HTR-8/SVneo (cell line): ENCODE data around the gene GALE.
"Not testable (repeated sequence)": the region's sequence is repeated elsewhere in the genome, so short reads cannot be mapped to it uniquely, and the experiment has no call there.

Experiments used
- DNase-seq: peaks from one replicate; pipeline ENCODE4 v3.0.0; 2011; ENCODE audit warnings: low spot score, mixed read lengths; ENCODE audit not compliant: insufficient read length
- FAIRE-seq: peaks from 2 replicates; lab custom pipeline; 2011; peaks lifted over from hg19 to GRCh38; lab: Jason Lieb, UNC

GALE gene

DNA sequence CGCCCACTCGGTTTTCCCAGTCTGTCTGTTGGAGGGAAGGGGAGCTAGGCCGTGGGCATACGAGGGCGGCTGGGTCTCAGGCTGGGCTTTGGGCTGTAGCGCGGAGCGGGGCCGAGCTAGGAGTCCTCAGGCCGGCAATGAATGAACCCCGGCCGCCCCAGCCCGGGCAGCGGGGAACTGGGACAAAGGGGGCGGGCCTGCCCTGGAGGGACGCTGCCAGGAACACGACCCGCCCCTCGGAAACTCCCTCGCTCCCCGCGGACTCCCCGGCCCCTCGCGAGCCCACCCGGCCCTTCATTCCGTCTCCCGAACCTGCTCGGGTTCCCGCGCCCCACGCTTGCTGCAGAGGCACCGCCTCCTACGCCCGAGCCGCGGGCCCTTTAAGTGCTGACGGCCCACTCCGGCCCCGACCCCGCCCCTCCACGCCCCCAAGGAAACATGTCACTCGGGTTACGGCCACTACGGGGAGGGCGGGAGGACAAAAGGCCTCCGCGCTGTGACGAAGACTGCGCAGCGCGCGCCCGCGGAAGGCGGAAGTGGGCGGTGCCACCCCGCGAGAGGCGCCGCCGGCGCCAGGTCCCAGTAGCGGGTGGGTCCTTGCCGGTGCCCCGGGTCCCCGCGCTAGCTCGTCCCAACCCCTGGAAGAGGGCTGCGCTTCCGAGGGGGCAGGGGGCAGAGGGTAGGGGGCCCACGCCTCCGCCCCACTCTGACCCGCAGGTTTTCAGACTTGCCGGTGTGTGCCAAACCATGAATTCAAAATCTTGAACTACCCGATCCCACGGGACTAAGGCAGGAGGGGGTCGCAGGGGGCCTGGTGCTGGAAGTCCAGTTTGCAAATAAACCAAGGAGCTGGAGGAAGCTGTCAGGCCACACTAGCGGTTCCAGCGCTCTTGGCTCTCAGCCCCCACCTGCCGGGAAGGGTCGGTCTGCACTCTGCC, at the start of gene GALE:
Gene GALE, minus strand, starts transcription at position 355 of the 938 bp plus-strand sequence. CDS start 1,747 bp downstream, outside the sequence.
- DNase-seq (peak; percentile 89), FAIRE-seq (peak; percentile 87)

DNA sequence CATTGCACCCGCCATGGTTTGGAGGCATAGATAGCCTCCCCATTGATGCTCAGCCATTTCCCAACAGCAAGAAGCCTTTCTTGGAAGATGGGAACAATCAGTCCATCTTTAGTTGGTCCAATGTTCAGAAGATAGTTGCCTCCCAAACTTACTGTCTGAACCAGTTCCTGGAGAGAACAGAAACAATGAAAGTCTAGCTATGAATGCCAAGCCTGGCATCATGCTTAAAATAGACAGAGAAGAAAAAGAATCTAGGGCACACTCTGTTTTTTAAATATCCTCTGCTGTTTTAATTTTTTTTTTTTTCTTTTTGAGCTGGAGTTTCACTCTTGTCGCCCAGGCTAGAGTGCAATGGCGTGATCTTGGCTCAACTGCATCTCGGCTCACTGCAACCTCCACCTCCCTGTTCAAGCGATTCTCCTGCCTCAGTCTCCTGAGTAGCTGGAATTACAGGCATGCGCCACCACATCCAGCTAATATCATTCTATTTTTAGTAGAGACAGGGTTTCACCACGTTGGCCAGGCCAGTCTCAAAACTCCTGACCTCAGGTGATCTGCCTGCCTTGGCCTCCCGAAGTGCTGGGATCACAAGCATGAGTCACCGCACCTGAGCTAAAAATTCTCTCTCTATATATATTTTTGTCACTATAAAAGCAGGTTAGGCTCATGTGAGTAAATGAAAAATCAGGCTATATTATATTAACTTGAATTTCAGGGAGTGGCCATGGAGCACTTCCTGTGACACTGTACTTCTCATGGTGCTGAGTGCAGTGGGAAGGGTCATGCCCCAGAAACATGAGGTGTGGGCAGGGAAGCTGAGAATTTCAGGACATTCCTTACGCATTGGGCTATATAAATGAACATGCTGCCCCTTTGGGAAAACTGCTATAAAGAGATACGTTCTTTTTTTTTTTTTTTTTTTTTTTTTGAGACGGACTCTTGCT, 48.4 kb upstream of the GALE start:
- DNase-seq (no peak), FAIRE-seq (no peak)

DNA sequence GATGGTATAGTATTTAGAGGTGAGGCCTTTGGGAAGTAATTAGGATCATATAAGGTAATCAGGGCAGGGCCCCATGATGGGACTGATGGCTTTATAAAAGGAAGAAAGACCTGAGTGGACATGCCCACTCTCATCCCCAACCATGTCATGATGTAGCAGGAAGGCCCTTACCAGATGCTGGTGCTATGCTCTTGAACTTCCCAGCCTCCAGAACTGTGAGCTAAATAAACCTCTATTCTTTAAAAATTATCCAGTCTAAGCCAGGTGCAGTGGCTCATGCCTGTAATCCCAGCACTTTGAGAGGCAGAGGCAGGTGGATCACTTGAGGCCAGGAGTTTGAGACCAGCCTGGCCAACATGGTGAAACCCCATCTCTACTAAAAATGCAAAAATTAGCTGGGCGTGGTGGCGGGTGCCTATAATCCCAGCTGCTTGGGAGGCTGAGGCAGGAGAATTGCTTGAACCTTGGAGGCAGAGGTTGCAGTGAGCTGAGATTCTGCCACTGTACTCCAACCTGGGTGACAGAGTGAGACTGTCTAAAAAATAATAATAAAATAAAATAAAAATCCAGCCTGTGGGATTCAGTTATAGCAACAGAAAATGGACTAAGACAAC, 47.0 kb upstream of the GALE start:
- DNase-seq, FAIRE-seq: not testable (repeated sequence)

DNA sequence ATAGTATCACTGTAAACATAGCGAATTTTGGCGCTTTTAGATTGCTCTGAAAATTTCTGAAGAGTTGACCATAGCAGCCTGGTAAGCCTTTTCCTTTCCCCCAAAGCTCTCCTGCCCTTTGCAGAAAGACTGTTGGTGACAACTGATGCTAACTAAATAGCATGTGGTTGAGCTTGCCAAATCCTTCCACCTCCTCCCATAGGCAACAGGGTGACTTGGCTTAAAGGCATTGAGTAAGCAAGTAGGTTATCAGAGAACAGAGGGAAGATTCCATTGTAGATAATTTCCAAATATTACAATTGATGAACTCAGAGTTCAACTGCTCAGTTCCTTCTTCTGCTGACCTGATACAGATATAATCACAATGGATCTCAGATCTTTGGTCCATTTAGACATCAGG, 44.6 kb upstream of the GALE start:
- DNase-seq (no peak), FAIRE-seq (no peak)

DNA sequence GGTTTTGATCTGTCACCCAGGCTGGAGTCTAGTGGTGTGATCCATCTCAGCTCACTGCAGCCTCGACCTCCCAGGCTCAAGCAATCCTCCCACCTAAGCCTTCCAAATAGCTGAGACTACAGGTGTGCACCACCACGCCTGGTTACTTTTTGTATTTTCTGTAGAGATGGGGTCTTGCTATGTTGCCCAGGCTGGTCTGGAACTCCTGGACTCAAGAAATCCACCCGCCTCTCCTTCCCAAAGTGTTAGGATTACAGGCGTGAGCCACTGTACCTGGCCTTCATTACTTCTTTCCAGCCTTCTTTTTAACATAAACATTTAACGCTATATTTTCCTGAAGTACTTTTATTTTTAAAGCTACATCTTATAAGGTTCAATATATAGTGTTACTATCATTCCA, 43.1 kb upstream of the GALE start:
- FAIRE-seq (no peak), DNase-seq (no peak)

DNA sequence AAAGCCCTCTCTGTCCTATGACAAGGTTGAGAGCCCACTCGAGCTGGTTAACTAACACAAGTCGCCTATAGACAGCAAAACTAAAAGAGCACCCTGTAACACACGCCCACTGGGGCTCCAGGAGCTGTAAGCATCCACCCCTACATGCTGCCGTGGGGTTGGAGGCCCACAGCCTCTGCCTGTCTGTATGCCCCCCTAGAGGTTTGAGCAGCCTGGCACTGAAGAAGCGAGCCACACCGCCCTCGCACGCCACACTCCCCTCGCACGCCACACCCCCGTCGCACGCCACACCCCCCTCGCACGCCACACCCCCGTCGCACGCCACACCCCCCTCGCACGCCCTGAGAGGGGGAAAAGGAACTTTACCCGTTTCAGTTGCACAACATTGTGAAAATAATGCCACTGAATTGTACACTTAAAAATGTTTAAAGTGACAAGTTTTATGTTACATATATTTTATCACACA, 37.9 kb upstream of the GALE start:
- peak; percentile 55 for FAIRE-seq

DNA sequence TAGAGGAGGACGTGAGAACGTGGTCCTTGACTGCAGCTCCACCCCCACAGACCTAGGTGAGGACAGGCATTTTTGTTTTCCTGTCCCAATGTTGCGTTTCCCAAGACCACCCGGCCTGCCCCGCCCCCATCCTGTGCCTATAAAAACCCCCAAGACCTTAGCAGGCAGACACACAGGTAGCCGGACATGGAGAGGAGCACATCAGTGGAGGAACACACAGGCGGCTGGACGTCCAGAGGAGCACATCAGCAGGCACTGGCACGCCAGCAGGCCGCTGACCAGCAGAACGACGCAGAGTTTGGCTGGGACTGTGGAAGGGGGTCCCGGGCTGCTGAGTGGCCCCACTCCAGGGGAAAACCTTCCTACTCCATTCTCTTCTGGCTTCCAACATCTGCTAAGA, 37.4 kb upstream of the GALE start:
- no peak for FAIRE-seq
- DNase-seq = no peak

More for the DNA sequence above, 37.9 kb upstream of the GALE start:
- peak; percentile 37 for DNase-seq

GRCh38 chr1:23836037-23836436, 35.5 kb upstream of the GALE start:
- no peak for FAIRE-seq
- DNase-seq = no peak

DNA sequence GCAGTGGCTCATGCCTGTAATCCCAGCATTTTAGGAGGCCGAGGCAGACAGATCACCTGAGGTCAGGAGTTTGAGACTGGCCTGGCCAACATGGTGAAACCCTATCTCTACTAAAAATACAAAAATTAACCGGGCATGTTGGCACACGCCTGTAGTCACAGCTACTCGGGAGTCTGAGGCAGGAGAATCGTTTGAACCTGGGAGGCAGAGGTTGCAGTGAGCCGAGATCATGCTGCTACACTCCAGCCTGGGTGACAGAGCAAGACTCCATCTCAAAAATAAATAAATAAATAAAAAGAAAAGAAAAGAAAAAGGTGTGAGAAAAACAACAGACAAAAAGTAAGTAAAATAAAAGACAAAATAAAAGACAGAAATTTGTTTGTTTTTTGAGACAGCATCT, 33.6 kb upstream of the GALE start:
- DNase-seq, FAIRE-seq: not testable (repeated sequence)

- FAIRE-seq = no peak
- DNase-seq = no peak
Observed at GRCh38 chr1:23827717-23828116, 27.2 kb upstream of the GALE start.

DNA sequence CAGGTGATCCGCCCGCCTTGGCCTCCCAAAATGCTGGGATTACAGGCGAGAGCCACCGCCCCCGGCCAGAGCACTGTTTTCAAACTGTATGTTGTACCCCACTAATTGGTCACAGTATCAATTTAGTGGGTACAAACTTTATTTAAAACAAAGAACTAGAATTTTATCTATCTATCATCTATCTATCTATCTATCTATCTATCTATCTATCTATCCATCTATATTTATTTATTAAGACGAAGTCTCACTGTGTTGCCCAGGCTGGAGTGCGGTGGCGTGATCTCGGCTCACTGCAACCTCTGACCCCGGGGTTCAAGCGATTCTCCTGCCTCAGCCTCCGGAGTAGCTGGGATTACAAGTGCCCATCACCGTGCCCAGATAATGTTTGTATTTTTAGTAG, 26.0 kb upstream of the GALE start:
- DNase-seq, FAIRE-seq: not testable (repeated sequence)

GRCh38 chr1:23825762-23826522, 25.4 kb upstream of the GALE start:
- no peak for DNase-seq
- no peak for FAIRE-seq

GRCh38 chr1:23825076-23825761, 24.7 kb upstream of the GALE start, which contains the start of gene HMGCL:
TSS of gene HMGCL (minus strand) at chr1:23825429. CDS start at chr1:23825415, 14 bp downstream.
- DNase-seq (peak; percentile 86), FAIRE-seq (peak; percentile 89)

DNA sequence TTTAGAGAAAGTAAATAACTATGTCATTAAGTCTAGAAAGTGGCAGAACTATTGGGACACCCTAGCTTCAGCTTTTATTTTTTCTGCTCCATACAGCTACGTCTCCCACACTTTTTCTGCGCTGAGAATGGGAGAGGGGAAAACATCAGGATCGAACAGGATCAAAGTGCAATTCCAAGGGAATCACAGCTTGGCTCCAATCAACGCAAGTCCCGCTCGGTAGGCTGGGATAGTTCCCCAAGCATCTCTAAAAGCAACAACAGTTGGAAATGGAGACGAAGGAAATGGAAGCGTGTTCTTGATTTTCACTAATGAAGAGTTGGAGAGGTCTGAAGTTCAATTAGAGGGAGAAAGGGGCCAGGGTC, 24.1 kb upstream of the GALE start:
- no peak for FAIRE-seq
- no peak for DNase-seq

- DNase-seq = no peak
- FAIRE-seq = no peak
Observed at GRCh38 chr1:23823767-23824166, 23.2 kb upstream of the GALE start.

- DNase-seq = no peak
- no peak for FAIRE-seq
Observed at GRCh38 chr1:23817633-23818032, 17.1 kb upstream of the GALE start.

GRCh38 chr1:23816906-23817305, 16.4 kb upstream of the GALE start:
- FAIRE-seq = no peak
- DNase-seq = no peak

DNA sequence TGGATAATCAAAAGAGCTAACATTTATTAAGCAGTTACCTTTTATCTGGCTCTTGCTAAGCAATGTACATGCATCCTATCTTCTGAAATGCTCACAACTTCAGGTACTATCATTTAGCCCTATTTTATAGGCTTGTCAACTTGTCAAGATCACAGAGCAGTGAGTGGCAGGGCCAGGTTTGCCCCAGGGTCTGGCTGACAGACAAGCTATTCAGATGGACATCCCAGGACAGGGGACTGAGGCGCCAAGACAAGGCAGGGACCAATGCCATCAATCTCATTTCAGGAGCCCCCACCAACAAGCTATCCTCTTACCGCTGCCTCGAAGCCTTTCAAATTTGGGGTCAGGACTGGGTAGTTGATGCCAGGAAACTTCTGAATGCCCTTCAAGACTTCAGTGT, 15.8 kb upstream of the GALE start:
- FAIRE-seq (no peak), DNase-seq (no peak)

GRCh38 chr1:23814016-23814415, 13.5 kb upstream of the GALE start:
- DNase-seq (no peak), FAIRE-seq (no peak)
